Tibial nerve (tissue), 4 donors: Measurements from ENCODE around the gene COL27A1.

Experiments
- CTCF ChIP-seq, 5 experiments: fragments of 200-600 bp in 3 of 5; fragments of 450-650 bp in 2 of 5; sonication (generic) in 3 of 5; IDR thresholded peaks; one replicate each; pipeline ENCODE4 v1.5.1; 2016 to 2019; ENCODE audit warnings: antibody characterized with exemption in 5 of 5, mild to moderate bottlenecking in 3 of 5, moderate library complexity in 2 of 5
- EP300 ChIP-seq, 2 donors: sonication (generic); formaldehyde crosslinking; IDR thresholded peaks; one replicate each; pipeline ENCODE4 v1.6.1; 2017; ENCODE audit warnings: antibody characterized with exemption in 2 of 2, mild to moderate bottlenecking in 1 of 2

GRCh38 chr9:114304416-114305188, 149.3 kb downstream of the COL27A1 start:
- TF ChIP-seq CTCF (IDR thresholded peaks at IDR 0.05) (no peak), EP300 (IDR thresholded peaks at IDR 0.05) (no peak)
